GM12878 (cell line): ENCODE data around the gene SLC4A5.

Experiments used
- EGR1 ChIP-seq, 2 experiments: IDR thresholded peaks; 1 replicate in 1 of 2; 2 replicates in 1 of 2; pipeline ENCODE4 v1.6.1; 2011 to 2012; ENCODE audit warnings: low read depth in 2 of 2, low read length in 2 of 2, borderline replicate concordance in 1 of 2, mild to moderate bottlenecking in 1 of 2, moderate library complexity in 1 of 2
- POLR2A ChIP-seq: IDR thresholded peaks from 2 replicates; pipeline ENCODE4 v1.6.1; 2011; ENCODE audit warnings: low read depth, mild to moderate bottlenecking, low read length
- POLR2AphosphoS5 ChIP-seq: IDR thresholded peaks from 2 replicates; pipeline ENCODE4 v1.6.1; 2011; ENCODE audit warnings: mild to moderate bottlenecking, low read length, inconsistent platforms
- SP1 ChIP-seq: IDR thresholded peaks from one replicate; pipeline ENCODE4 v1.6.1; 2011; ENCODE audit warnings: low read depth, low read length
- TF ChIP-seq, protein P1 (sequence below), 3 experiments: IDR thresholded peaks in 2 of 3; conservative IDR thresholded peaks in 1 of 3; 2 replicates each; pipeline ENCODE4 v1.5.1; 2011; ENCODE audit warnings: low read depth in 3 of 3, low read length in 3 of 3, mild to moderate bottlenecking in 3 of 3, control low read depth in 2 of 3, moderate library complexity in 2 of 3, inconsistent platforms in 1 of 3, mixed read lengths in 1 of 3; ENCODE audit not compliant: control insufficient read depth in 2 of 3, insufficient read depth in 1 of 3; ENCODE audit errors: extremely low read depth in 1 of 3
- TF ChIP-seq, protein P2 (sequence below): IDR thresholded peaks from 2 replicates; pipeline ENCODE4 v1.6.1; 2012; ENCODE audit warnings: low read length, inconsistent platforms

DNA sequence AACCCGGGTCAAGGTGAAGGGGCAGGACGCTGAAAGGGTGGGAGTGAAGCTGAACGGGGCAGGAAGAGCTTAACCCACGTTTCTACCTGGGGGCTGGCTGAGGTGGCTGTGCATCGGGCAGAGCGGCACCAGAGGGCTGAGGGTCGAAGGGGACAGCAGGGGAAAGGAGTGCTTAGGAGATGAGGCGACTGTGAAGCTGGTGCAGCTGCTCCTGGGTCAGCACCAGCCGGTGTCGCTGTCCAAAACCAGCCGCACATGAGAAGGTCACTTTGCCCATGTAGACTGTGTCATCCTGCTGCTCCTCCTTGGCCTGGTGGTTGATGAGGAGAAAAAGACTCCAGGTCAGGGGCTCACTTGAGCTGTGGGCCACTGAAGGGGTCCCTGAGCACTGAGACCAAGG lies 18.1 kb upstream of the SLC4A5 start:
- TF ChIP-seq POLR2A (no peak), SP1 (no peak), EGR1 (IDR thresholded peaks at IDR 0.05; ENCODE audit: borderline replicate concordance in 1 of 2, low read depth in 2 of 2, low read length in 2 of 2) (no peak), POLR2AphosphoS5 (no peak)
- TF ChIP-seq, protein P1, sequence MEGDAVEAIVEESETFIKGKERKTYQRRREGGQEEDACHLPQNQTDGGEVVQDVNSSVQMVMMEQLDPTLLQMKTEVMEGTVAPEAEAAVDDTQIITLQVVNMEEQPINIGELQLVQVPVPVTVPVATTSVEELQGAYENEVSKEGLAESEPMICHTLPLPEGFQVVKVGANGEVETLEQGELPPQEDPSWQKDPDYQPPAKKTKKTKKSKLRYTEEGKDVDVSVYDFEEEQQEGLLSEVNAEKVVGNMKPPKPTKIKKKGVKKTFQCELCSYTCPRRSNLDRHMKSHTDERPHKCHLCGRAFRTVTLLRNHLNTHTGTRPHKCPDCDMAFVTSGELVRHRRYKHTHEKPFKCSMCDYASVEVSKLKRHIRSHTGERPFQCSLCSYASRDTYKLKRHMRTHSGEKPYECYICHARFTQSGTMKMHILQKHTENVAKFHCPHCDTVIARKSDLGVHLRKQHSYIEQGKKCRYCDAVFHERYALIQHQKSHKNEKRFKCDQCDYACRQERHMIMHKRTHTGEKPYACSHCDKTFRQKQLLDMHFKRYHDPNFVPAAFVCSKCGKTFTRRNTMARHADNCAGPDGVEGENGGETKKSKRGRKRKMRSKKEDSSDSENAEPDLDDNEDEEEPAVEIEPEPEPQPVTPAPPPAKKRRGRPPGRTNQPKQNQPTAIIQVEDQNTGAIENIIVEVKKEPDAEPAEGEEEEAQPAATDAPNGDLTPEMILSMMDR (IDR thresholded peaks at IDR 0.05 in 2 of 3, conservative IDR thresholded peaks at IDR 0.05 in 1 of 3; ENCODE audit: control insufficient read depth in 2 of 3, extremely low read depth in 1 of 3, insufficient read depth in 1 of 3, low read depth in 3 of 3, low read length in 3 of 3), result no peak
- TF ChIP-seq, protein P2, sequence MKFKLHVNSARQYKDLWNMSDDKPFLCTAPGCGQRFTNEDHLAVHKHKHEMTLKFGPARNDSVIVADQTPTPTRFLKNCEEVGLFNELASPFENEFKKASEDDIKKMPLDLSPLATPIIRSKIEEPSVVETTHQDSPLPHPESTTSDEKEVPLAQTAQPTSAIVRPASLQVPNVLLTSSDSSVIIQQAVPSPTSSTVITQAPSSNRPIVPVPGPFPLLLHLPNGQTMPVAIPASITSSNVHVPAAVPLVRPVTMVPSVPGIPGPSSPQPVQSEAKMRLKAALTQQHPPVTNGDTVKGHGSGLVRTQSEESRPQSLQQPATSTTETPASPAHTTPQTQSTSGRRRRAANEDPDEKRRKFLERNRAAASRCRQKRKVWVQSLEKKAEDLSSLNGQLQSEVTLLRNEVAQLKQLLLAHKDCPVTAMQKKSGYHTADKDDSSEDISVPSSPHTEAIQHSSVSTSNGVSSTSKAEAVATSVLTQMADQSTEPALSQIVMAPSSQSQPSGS, result no peak
